GM12892 (cell line): ENCODE results near the gene PRTN3.

Experiments used
- POLR2AphosphoS5 ChIP-seq: IDR thresholded peaks from 2 replicates; pipeline ENCODE4 v1.6.1; 2011; ENCODE audit warnings: low read depth, low read length, control low read depth
- TAF1 ChIP-seq: IDR thresholded peaks from 2 replicates; pipeline ENCODE4 v1.6.1; 2011; ENCODE audit warnings: low read depth, mild to moderate bottlenecking, control low read depth, low read length, borderline replicate concordance

GRCh38 chr19:848386-848921, 7.7 kb downstream of the PRTN3 start:
- no peak for TF ChIP-seq POLR2AphosphoS5
- no peak for TF ChIP-seq TAF1
